A549 (cell line): Measurements from ENCODE around the gene FBXO11. TPM values are rescaled to one million over a fixed set of nuclear protein-coding genes. Genes with fewer than 3 reads are reported as not detected.
A peak's percentile ranks its signal among the peaks of the same experiment; 100 is the strongest.

ENCODE experiments used
- ATAC-seq, 2 experiments: fragments of 200-7000 bp in 1 of 2; fragments of >200 bp in 1 of 2; cut with Nextera tagmentation in 1 of 2; cut with Tn5 transposase in 1 of 2; 3 replicates each; pipeline versions ENCODE4 v1.8.0 to v1.9.1; 2018 to 2020; ENCODE audit warnings: mild to moderate bottlenecking in 1 of 2, moderate library complexity in 1 of 2
- CTCF ChIA-PET: fragments of 300-600 bp; sonication (Branson Sonifier 250); formaldehyde crosslinking; extraction: SDS; loops from one replicate; lab custom pipeline; 2021; ENCODE audit warnings: antibody characterized with exemption, inconsistent platforms; lab: Yijun Ruan, JAX
- POLR2A ChIA-PET: fragments of 350-600 bp; formaldehyde crosslinking; extraction: SDS; loops from one replicate; lab custom pipeline; 2021; ENCODE audit warnings: antibody characterized with exemption, inconsistent platforms; lab: Yijun Ruan, JAX
- DNase-seq, 2 experiments: peaks; one replicate each; pipeline versions ENCODE4 v3.0.0 to v3.0.0-alpha.2; 2011 to 2016; ENCODE audit warnings: low read depth in 1 of 2, low spot score in 1 of 2
- FAIRE-seq: peaks from 2 replicates; lab custom pipeline; 2011; peaks lifted over from hg19 to GRCh38; lab: Jason Lieb, UNC
- H3K27ac ChIP-seq, 2 experiments: fragments of >200 bp; sonication (Bioruptor Twin); formaldehyde crosslinking; 3 replicates each; pipeline ENCODE4 v1.5.1; 2016 to 2017
- H3K4me1 ChIP-seq: fragments of >200 bp; sonication (Bioruptor Twin); formaldehyde crosslinking; 3 replicates; pipeline ENCODE4 v1.6.1; 2016
- H3K4me2 ChIP-seq: fragments of >200 bp; sonication (Bioruptor Twin); formaldehyde crosslinking; 3 replicates; pipeline ENCODE4 v1.6.1; 2016
- H3K4me3 ChIP-seq: fragments of >200 bp; sonication (Bioruptor Twin); formaldehyde crosslinking; 3 replicates; pipeline ENCODE4 v1.5.1; 2016
- H3K9me3 ChIP-seq: fragments of >200 bp; sonication (Bioruptor Twin); formaldehyde crosslinking; 3 replicates; pipeline ENCODE4 v1.6.1; 2016
- CBX8 ChIP-seq: fragments of 200-600 bp; sonication (generic); IDR thresholded peaks from 2 replicates; pipeline ENCODE4 v1.6.1; 2016
- EHMT2 ChIP-seq: fragments of 200-600 bp; sonication (generic); IDR thresholded peaks from 2 replicates; pipeline ENCODE4 v1.6.1; 2016; ENCODE audit warnings: antibody characterized with exemption, low read depth, mild to moderate bottlenecking, moderate library complexity
- FOXS1 ChIP-seq: fragments of 250-450 bp; sonication (Bioruptor Pico); IDR thresholded peaks from 2 replicates; pipeline ENCODE4 v1.5.0; 2020; ENCODE audit warnings: mild to moderate bottlenecking, moderate library complexity
- GATA3 ChIP-seq: IDR thresholded peaks from 2 replicates; pipeline ENCODE4 v1.6.1; 2012; ENCODE audit warnings: borderline replicate concordance
- HOXA7 ChIP-seq: fragments of 250-450 bp; sonication (Bioruptor Pico); IDR thresholded peaks from 2 replicates; pipeline ENCODE4 v1.5.0; 2020; ENCODE audit warnings: mild to moderate bottlenecking, moderate library complexity
- HOXB13 ChIP-seq: fragments of 250-450 bp; sonication (Bioruptor Pico); IDR thresholded peaks from 2 replicates; pipeline ENCODE4 v1.5.0; 2020; ENCODE audit warnings: low read depth, mild to moderate bottlenecking, moderate library complexity
- KDM1A ChIP-seq: fragments of 200-600 bp; sonication (generic); IDR thresholded peaks from 2 replicates; pipeline ENCODE4 v1.6.1; 2016; ENCODE audit warnings: low read depth, mild to moderate bottlenecking
- KDM5A ChIP-seq: fragments of 200-600 bp; sonication (generic); IDR thresholded peaks from 2 replicates; pipeline ENCODE4 v1.6.1; 2016; ENCODE audit warnings: antibody characterized with exemption, mild to moderate bottlenecking
- MAZ ChIP-seq: fragments of 150-350 bp; IDR thresholded peaks from 2 replicates; pipeline ENCODE4 v1.6.1; 2014; ENCODE audit warnings: antibody characterized with exemption, low read depth, low read length, borderline replicate concordance
- NFE2L2 ChIP-seq: fragments of 150-350 bp; conservative IDR thresholded peaks from 2 replicates; pipeline ENCODE4 v1.6.1; 2014; ENCODE audit warnings: low read length
- POLR2AphosphoS2 ChIP-seq: conservative IDR thresholded peaks from 2 replicates; pipeline ENCODE4 v1.6.1; 2012; ENCODE audit warnings: low read length, improper control_type of control experiment, inconsistent platforms
- RARB ChIP-seq: fragments of 250-450 bp; sonication (Bioruptor Pico); IDR thresholded peaks from 2 replicates; pipeline ENCODE4 v1.8.0; 2021; ENCODE audit warnings: mild to moderate bottlenecking, moderate library complexity
- RCOR1 ChIP-seq: fragments of 150-350 bp; IDR thresholded peaks from 2 replicates; pipeline ENCODE4 v1.6.1; 2014; ENCODE audit warnings: antibody characterized with exemption, low read length, low read depth
- REST ChIP-seq: fragments of 200-600 bp; sonication (generic); IDR thresholded peaks from 2 replicates; pipeline ENCODE4 v1.6.1; 2016; ENCODE audit warnings: antibody characterized with exemption, mild to moderate bottlenecking, moderate library complexity
- TP53 ChIP-seq: fragments of 250-450 bp; sonication (Bioruptor Pico); IDR thresholded peaks from 2 replicates; pipeline ENCODE4 v1.5.0; 2021; ENCODE audit warnings: mild to moderate bottlenecking, moderate library complexity
- ZFP36 ChIP-seq: fragments of 450-650 bp; IDR thresholded peaks from 2 replicates; pipeline ENCODE4 v1.6.1; 2014; ENCODE audit warnings: borderline replicate concordance; ENCODE audit not compliant: partially characterized antibody
- WGBS: methylation state at CpG from one replicate; pipeline ENCODE4 v1.1.6; 2017; ENCODE audit errors: missing lambda C conversion rate; 5-methylcytosine and 5-hydroxymethylcytosine counted together
- polyA plus RNA-seq, 4 experiments: library from polyadenylated mRNA; depleted of rRNA in 3 of 4; stranded (reverse); fragments of >200 nt; fragmentation: RNase III in 1 of 4; extraction: RNeasy Plus Mini Kit Qiagen cat#74134 plus additional on column Dnase treatment in 1 of 4; gene quantifications; 2 replicates in 3 of 4; 3 replicates in 1 of 4; pipeline ENCODE4 v1.2.3, GENCODE V29; 2011 to 2017
- TF ChIP-seq, protein P1 (sequence below): fragments of >200 bp; sonication (Bioruptor Twin); formaldehyde crosslinking; IDR thresholded peaks from 3 replicates; pipeline ENCODE4 v1.6.1; 2016

Gene FBXO11
- polyA plus RNA-seq, 2 of the 4 experiments (the other 2 are of a cell fraction): 51.1 to 61.4 TPM

DNA sequence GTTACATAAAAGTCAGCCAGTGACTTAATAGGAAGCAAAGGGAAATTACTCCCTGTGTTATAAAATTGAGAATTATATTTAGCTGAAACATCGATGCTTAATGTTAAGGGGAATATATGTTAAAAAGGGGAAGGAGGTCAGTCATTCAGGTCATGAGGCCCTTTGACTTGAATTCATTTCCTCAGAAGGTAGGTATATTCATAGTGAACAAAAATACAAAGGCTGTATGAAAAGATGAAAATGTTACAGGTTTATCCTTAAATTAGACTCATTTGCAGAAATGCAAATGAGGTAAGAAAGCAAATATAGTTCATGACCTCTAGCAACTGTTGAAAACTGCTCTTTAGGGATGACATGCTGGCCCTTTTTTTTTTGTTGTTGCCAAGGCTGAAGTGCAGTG lies 102.5 kb downstream of the FBXO11 start (continued):
- TF ChIP-seq, protein P1, sequence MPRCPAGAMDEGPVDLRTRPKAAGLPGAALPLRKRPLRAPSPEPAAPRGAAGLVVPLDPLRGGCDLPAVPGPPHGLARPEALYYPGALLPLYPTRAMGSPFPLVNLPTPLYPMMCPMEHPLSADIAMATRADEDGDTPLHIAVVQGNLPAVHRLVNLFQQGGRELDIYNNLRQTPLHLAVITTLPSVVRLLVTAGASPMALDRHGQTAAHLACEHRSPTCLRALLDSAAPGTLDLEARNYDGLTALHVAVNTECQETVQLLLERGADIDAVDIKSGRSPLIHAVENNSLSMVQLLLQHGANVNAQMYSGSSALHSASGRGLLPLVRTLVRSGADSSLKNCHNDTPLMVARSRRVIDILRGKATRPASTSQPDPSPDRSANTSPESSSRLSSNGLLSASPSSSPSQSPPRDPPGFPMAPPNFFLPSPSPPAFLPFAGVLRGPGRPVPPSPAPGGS: no peak

- POLR2A ChIA-PET: no interaction called here
Measured at GRCh38 chr2:47803363-47803762, 102.9 kb downstream of the FBXO11 start.

GRCh38 chr2:47801118-47801517 lies 105.2 kb downstream of the FBXO11 start:
- Histone ChIP-seq H3K9me3 (peaks cover 9% of the 10 kb centered on the region), H3K4me3 (no peak overlapping the region), H3K4me1 (no peaks in the 10 kb centered on the region), H3K27ac (no peak overlapping the region)
- 92% methylated on average over 3 of the region's 3 CpGs for WGBS
- FAIRE-seq (no peak), ATAC-seq (peak in 1 of 2 experiments; percentile 12; a peak in 2 of 6 replicates), DNase-seq (no peak)
- ChIA-PET POLR2A (no interaction called here), CTCF (no interaction called here)
- TF ChIP-seq NFE2L2: no peak
- TF ChIP-seq GATA3: no peak
- no peak for TF ChIP-seq RCOR1
- no peak for TF ChIP-seq EHMT2
- TF ChIP-seq FOXS1: no peak
- no peak for TF ChIP-seq HOXB13 (CRISPR knock-in tag)
- no peak for TF ChIP-seq MAZ
- no peak for TF ChIP-seq KDM1A
- TF ChIP-seq, all 56 proteins: peak for 0
- no peak overlapping the region for H3K4me2 ChIP-seq

More at GRCh38 chr2:47803363-47803762, 102.9 kb downstream of the FBXO11 start:
- H3K9me3 ChIP-seq: peaks cover 9% of the 10 kb centered on the region
- H3K27ac ChIP-seq: no peak overlapping the region
- no peak overlapping the region for H3K4me2 ChIP-seq
- peak in 1 of 2 experiments; percentile 37 for DNase-seq
- WGBS: 96% methylated on average over 7 of the region's 7 CpGs
- H3K4me1 ChIP-seq: no peaks in the 10 kb centered on the region
- no peak for TF ChIP-seq RARB (CRISPR knock-in tag)
- no peak for TF ChIP-seq KDM5A
- TF ChIP-seq KDM1A: no peak
- TF ChIP-seq CBX8: no peak
- no peak for TF ChIP-seq HOXA7 (CRISPR knock-in tag)
- TF ChIP-seq TP53 (CRISPR knock-in tag): no peak
- ATAC-seq: no peak
- CTCF ChIA-PET: interaction anchor here (0.5 to 1.8 kb wide), 4 partner anchors 14 to 303 kb away, joined by 4 to 7 read pairs (median 4); no protein-coding TSS in a partner anchor
- no peak overlapping the region for H3K4me3 ChIP-seq
- no peak for FAIRE-seq

DNA sequence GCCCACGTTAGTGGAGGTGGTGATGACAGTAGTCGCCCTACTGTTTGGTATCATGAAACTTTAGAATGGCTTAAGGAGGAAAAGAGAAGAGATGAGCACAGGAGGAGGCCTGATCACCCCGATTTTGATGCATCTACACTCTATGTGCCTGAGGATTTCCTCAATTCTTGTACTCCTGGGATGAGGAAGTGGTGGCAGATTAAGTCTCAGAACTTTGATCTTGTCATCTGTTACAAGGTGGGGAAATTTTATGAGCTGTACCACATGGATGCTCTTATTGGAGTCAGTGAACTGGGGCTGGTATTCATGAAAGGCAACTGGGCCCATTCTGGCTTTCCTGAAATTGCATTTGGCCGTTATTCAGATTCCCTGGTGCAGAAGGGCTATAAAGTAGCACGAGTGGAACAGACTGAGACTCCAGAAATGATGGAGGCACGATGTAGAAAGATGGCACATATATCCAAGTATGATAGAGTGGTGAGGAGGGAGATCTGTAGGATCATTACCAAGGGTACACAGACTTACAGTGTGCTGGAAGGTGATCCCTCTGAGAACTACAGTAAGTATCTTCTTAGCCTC lies 107.2 kb downstream of the FBXO11 start:
- Histone ChIP-seq H3K4me2 (no peak overlapping the region), H3K4me1 (no peaks in the 10 kb centered on the region), H3K27ac (no peak overlapping the region), H3K9me3 (peaks cover 9% of the 10 kb centered on the region), H3K4me3 (no peak overlapping the region)
- FAIRE-seq: no peak
- ChIA-PET CTCF (interaction anchor here (0.7 kb wide), 1 partner anchor 59 kb away, joined by 3 read pairs; no protein-coding TSS in a partner anchor), POLR2A (no interaction called here)
- TF ChIP-seq ZFP36: no peak
- peak; percentile 84 for TF ChIP-seq POLR2AphosphoS2
- TF ChIP-seq RARB (CRISPR knock-in tag): no peak
- no peak for TF ChIP-seq REST
- DNase-seq: no peak
- peak; percentile 8 to 9; a peak in 1 of 6 replicates for ATAC-seq
- WGBS: 89% methylated on average over 6 of the region's 6 CpGs
